ENCODE results near the gene FOXL2.

- TF ChIP-seq CTCF (IDR thresholded peaks at IDR 0.05) (peak; percentile 96), REST (IDR thresholded peaks at IDR 0.05; ENCODE audit: insufficient read depth in 1 of 2, low read depth in 2 of 2, low read length in 1 of 2) (no peak)
Measured at GRCh38 chr3:138923531-138923994, 23.4 kb downstream of the FOXL2 start.

All from Panc1 (cell line).